GM19328 (cell line): ENCODE results near the gene DAPK1.

Experiments used
- ATAC-seq: cut with Tn5 transposase; IDR thresholded peaks from one replicate; pipeline ENCODE4 v1.9.1; 2021; ENCODE audit warnings: mild to moderate bottlenecking, moderate library complexity; ENCODE audit not compliant: unreplicated experiment

The DAPK1 gene

GRCh38 chr9:87564791-87565241, 67.1 kb downstream of the DAPK1 start:
- no peak for ATAC-seq

GRCh38 chr9:87567001-87567400, 69.3 kb downstream of the DAPK1 start:
- ATAC-seq: no peak

GRCh38 chr9:87567571-87567970, 69.9 kb downstream of the DAPK1 start:
- ATAC-seq: no peak

- no peak for ATAC-seq
Observed at GRCh38 chr9:87567983-87568382, 70.3 kb downstream of the DAPK1 start.

GRCh38 chr9:87568401-87568800, 70.7 kb downstream of the DAPK1 start:
- ATAC-seq: no peak

- no peak for ATAC-seq
Observed at GRCh38 chr9:87569008-87569509, 71.4 kb downstream of the DAPK1 start.

- no peak for ATAC-seq
Observed at GRCh38 chr9:87569518-87569917, 71.9 kb downstream of the DAPK1 start.

- ATAC-seq: no peak
Observed at GRCh38 chr9:87570000-87570908, 72.6 kb downstream of the DAPK1 start.

GRCh38 chr9:87572719-87573118, 75.1 kb downstream of the DAPK1 start:
- no peak for ATAC-seq

GRCh38 chr9:87573841-87574342, 76.2 kb downstream of the DAPK1 start:
- ATAC-seq: no peak

- no peak for ATAC-seq
Observed at GRCh38 chr9:87577746-87578145, 80.1 kb downstream of the DAPK1 start.

GRCh38 chr9:87578625-87579024, 81.0 kb downstream of the DAPK1 start:
- no peak for ATAC-seq

GRCh38 chr9:87579781-87580541, 82.3 kb downstream of the DAPK1 start:
- ATAC-seq: no peak

- no peak for ATAC-seq
Observed at GRCh38 chr9:87580941-87581438, 83.3 kb downstream of the DAPK1 start.

GRCh38 chr9:87581513-87581912, 83.8 kb downstream of the DAPK1 start:
- no peak for ATAC-seq

- no peak for ATAC-seq
Observed at GRCh38 chr9:87581949-87582637, 84.4 kb downstream of the DAPK1 start.

GRCh38 chr9:87584326-87584725, 86.7 kb downstream of the DAPK1 start:
- no peak for ATAC-seq

GRCh38 chr9:87585123-87585855, 87.6 kb downstream of the DAPK1 start:
- no peak for ATAC-seq

GRCh38 chr9:87586731-87587355, 89.2 kb downstream of the DAPK1 start:
- ATAC-seq: no peak

GRCh38 chr9:87587356-87587745, 89.7 kb downstream of the DAPK1 start:
- ATAC-seq: no peak
